Measurements from ENCODE around the gene PDE4D.

PDE4D gene

DNA sequence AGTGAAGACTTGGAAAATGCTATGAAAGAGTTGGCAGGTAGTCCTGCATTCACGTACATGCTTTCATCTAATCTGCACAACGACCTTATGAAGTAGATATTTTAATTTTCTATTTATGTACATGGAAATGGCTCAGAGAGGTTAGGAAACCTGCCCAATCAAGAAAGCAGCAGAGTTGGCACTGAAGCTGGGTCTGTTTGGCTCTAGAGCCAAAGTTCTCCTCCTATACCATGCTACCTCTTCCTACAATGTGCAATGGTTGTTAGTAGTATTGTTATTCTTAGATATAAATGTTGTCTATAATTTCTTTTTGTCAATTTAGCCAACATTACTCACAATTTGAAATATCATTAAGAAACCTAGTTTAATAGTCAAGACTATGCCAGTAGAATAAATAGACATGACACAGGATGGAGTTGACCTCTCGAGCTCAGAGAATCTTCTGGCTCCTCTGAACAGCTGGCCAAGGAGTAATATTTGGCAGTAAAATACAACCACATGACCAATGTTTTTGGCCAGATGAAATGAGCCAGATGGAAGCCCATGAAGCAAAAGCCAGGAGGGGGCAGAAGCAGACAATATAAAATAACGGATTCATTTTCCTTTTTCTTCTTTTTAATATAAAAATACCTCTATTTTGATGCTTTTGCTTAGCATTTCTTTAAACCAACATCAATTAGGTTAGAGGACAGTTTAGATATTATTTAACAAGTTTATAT is 542.3 kb downstream of the PDE4D start:
- no peak for DNase-seq

DNA sequence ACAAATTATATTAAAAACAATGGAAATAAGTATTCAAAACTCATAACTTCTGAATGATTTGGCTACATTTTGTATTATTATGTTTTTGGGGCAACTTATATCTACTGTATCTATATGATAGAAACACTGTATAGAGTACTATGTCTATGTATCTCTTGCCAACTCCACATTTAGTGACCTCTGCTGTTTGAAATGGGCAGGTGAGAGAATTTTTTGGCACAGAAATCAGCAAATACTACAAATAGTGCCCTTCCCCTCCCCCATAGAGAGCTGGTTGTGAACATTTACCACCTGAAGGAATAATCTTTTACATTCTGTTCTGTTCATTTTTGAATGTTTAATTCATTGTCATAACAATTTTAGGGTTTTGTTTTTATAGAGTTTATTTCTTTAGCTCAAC is 545.3 kb downstream of the PDE4D start:
- DNase-seq = no peak

DNA sequence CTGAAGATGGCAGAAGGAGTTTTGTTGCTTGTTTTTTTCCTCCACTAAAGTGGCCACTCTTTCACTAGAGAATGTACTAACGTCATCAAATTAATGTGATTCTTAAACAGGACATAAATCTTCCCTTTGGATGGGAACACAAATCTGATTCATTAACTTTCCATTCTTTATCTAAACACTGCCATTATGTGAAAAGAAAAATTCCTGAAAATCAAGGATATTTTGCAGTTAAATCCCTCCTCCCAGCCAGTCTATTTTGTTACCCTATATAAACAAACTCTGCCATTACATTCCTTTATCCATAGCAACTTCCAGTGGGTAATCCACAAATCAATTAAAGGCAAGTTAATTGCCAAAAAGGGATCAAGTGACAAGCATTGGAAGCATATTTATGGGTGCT is 546.5 kb downstream of the PDE4D start:
- no peak for DNase-seq

DNA sequence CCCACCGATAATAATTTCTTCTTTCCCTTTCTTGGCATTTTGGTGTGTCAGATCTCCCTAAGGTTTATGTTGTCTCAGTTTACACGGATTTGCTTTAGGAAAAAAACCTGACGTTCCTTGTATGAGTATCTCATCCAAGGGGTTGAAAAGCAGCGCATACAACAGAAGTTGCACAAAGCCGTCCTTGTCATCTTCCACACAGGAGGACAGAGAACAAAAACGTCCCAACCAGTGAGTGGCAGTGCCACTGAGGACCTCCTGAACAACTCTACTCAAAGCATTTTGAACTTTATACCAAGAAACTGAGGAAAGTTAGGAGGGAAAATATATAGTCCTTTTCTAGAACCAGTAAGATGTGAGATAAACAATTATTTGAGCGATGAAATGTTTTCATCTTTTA is 547.0 kb downstream of the PDE4D start:
- no peak for DNase-seq

DNA sequence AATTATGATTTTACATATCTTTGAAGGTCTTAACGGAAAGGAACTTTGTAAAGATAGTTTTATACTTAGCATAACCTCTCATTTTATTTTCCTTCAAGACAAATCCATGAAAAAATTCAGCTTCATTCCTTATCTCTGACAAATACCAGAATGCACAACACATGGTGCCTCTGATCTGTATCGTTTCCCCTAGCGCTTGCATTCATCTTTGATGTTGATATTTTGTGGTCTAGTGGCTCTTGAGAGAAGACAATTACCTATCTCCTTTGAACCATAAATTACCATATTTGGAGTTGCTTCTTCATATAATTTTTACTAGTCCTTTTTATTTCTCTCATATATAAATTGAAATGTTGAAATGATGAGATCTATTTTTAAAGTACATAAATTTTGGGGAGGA is 551.3 kb downstream of the PDE4D start:
- DNase-seq = no peak

DNA sequence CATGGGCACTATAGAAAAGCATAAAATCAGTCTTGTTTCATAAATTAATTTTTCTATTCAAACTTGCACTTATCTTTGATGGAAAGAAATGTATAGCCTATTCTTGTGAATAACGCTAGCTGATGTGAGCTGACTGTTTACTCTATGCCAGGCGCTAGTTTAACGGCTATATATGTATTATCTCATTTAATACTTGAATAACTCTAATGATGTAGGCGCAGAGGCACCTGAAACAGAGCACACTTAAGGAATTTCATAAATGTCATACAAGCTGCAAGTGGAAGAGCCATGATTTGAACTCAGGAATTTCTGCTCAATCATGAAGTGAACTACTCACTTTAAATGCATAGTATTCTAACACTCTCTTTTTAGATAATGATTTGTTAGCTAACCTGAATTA is 551.8 kb downstream of the PDE4D start:
- DNase-seq = no peak

DNA sequence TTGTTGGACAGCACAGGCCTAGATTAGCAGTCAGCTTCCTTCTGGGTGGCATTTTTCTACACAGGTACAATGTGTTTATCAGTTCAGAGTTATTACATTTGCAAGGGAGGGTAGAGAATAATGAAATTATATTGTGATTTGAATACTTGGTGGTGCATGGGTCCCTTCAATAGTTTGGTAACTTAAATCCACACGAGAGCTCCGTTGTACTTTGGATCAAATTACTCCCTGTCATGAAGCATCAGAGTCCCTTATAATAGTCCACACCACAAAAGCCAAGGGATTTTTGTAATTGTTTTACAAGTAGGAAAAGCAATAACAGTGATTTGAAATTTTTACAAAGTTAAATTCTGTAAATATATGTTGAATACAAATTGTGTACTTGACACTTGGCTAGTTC is 552.4 kb downstream of the PDE4D start:
- no peak for DNase-seq

DNA sequence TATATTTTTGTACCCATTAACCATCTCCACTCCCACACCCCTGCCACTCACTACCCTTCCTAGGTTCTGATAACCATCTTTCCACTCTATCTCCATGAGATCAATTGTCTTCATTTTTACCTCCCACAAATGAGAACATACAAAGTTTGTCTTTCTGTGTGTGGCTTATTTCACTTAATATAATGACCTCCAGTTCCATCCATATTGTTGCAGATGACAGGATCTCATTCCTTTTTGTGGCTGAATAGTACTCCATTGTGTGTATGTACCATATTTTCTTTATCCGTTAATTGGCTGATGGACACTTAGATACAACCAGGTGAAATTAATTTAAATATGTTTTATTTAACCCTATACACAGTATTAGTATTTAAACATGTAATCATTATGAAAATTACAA is 552.9 kb downstream of the PDE4D start:
- DNase-seq = no peak

DNA sequence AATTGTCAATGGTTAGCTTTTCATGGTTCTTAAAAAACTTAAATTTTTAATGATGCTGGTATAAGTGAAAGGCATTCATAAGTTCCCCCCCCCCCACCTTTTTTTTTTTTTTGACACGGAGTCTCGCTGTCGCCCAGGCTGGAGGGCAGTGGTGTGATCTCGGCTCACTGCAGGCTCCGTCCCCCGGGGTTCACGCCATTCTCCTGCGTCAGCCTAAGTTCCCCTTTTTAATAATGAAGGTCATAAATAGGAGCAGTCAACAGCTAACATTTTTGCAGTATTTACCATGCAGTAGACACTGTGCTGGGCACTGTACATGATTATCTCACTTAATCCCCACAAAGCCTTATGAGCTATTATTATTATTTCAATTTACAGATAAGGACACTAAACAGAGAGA is 556.3 kb downstream of the PDE4D start:
- DNase-seq = peak; percentile 14

DNA sequence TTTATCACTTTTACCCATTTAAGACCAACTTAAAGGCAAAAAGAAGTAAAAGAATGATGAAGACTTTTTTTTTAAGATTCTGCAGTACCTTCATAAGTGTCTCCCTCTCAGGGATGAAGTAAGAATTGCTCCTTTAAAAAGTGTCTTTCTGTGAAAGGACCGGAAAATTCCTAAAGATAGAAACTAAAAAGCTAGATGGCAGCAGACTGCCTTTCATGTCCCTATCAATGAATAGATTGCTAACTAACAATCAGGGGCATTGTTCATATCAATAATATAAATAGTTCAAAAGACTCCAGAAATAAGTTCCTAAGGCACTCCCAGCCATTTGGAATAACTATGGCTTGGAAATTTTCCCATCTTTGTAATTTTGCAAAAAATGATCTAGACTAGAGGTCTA is 558.0 kb downstream of the PDE4D start:
- DNase-seq = no peak

DNA sequence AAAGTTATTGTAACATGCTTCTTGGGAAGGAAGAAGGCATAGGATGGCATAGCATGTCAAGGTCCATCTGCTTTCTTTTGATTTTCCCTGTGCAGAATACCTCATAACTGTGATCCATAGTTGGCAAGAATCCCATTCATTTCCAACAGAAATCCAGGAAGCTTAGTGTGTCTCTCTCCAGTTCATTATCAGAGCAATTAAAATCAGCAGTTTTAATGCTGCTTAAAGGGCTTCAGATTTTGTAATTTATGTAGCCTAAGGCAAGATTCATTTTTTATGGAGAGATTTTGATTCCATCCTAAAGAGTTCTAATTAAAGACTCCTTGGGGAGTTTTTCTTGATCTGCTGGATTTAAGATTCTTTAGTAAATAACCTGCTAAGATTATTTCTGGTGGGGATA is 560.1 kb downstream of the PDE4D start:
- no peak for DNase-seq

DNA sequence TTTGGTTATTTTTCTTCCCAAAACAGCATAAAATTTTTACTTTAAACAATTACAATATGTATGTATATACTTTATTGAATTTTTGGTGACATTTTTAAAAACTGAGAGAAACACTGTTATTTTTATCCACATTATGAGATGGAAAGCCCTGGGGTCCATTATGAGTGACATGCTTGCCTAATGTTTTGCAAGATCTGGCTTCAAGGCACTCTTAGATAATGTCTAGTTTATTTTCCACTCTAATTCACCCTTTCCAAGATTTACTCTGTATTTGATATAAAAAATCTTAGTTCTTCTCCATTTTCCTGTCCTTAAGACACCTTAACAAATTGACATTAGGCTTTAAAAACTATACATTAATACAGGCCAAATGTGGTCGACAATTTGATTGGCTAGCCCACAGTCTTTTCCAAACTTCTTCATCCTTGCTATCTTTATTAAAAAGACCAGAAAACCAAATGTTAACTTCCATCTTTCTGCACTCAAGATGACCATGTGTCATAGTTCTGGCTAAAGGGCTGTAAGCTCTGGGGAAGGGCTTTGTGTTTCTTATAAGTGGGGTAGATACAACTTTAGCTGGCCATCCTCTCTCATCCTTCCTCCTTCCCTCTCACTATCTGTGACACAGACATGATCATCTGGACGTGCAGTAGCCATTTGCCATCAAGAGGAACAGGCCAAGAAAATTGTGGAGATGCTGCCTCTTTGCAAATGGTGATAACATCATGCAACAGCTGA is 561.1 kb downstream of the PDE4D start:
- no peak for DNase-seq

DNA sequence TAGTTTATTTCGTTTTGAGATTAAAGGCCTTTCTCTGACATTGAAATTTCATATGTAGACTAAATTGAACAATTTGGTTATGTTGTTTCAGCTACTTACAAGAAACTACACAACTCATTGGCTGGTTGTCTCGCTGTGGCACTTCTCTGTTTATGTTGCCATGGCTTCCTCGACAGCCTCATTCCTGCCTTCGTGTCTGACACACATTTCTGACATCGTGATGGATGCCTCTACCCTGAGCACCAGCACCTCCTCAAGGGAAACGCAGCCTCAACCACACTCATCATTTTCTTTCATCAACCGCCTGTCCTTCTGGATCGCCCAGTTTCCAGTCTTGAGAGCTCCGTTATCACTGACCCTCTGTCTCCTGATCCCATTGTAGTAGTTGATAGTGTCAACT is 562.8 kb downstream of the PDE4D start:
- DNase-seq = no peak

DNA sequence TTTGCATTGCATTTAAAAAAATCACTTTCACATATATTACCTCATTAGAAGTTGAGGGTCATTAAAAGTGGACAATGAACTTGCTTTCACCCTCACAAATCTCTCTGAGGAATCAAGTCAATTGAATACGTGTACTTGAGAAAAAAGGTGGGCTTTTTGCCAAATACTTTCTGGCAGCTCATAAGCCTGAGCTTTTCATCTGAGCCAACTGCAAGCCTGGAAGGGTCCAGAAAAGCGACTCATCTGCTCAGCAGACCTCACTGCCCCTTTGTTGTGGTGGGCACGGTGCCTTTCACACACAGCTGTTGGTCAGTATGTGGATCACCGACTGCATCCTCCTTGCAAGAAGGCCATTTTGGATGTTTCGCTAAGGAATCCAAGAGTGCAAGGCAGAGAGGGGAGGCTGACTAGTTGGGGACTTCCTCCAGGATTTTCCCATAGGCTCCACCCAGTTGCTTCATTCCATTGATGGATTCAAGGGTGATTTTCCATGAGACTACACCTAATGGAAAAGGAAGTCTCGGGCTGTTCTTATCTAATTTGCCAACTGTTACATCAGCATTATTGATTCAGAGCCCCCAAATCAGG is 564.7 kb downstream of the PDE4D start:
- no peak for DNase-seq

DNA sequence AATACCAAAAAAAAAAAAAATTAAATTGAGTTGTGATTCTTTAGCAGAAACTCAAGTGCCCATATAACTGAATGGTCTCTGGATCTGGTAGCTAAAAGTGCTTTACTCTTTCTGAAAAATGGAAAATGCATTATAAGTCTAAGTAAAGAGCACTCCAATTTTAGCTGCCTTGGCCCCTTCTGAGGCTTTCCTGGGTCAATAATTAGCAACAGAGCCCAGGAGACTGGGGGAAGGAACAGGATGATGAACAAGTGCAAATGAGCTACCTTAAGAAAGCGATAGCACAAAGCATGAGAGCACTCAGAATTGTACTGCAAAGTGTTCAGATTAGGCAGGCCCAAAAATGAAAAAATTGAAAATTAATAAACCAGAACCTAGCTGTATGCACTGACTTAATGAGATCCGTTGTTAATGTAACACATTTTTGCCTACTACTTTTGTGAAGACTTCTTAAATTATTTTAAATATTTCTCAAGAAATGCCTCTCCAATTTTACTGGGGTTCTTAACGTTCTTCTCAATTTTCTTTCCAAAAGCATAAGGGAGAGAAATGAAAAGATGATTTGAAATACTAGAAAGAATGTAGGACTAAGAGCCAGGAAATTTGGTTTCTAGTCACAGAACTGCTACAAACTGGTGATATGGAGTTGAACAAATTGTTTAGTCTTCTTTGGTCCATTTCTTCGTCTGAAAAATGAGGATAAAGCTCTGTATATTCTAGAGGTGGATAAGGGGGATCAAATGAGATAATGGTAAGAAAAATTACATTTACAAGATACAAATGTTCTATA is 566.1 kb downstream of the PDE4D start:
- no peak for DNase-seq

DNA sequence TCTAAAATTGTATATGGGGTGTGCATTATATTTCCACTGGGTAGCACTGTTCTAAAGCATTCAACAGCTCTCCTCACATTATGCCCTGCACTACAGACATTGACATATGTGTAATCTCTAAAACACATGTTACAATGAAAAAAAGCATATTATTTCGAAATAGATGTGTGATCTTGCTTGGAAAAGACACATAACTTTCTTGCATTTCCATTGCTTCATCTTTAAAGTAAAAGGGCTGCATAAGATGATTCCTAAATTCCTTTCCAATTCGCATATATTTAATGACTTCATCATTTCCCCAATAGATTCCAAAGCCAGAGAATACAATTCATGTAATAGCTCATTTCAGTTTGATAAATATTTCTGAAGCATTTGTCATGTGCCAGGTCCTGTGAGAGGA is 566.9 kb downstream of the PDE4D start:
- DNase-seq = no peak

DNA sequence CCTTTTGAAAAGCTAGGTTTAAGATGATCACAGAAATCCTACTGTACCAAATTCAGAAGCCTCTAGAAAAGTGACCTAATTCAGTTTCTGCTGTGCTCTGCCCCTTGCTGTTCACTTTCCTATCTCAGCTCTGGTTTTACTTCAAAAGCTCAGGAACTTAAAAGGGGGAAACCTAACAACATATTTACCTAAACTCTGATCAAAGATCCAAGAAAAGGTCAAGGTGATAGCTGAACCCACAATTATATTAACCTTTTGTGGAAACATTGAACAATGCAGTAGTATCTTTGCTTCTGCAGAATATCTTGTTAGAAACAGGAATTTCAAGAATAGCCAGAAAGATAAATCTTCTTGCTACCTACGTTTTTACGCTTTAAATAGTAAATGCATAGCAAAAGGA is 568.5 kb downstream of the PDE4D start:
- DNase-seq = no peak

DNA sequence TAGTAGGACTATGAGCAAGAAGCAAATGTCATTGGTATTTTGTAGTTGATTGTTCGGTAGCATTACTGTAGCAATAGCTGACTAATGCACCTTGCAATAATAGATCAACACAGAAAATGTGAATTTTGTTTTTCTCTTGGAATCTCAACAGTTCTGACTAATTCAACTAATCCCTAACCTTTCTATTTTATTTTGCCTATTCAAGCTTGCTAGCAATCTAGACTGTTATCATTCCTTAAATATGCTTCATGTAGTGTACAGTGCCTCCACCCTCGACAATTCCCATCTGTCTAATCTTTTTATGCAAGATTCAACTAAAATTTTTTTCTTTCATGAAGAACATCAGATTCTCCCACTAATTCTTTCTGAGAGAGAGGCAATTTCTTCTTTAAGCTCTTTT is 570.6 kb downstream of the PDE4D start:
- DNase-seq = no peak

DNA sequence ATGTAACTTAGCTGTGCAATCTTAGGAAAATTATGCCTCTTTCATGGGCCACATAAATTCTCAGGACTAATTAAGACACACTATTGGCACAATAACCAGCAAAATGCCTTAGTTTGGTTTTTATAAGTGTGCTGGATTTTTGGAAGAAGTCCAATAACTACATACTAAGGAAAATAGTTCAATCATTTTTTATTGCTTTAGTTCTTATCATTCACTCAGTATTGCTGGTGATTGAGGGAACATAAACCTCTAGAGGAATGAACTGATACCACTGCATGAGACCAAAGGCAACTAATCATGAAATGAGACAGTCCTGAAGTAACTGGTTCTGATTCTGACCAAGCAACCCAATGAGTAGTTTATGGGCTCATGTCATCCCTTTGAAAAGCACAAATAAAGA is 571.5 kb downstream of the PDE4D start:
- no peak for DNase-seq

DNA sequence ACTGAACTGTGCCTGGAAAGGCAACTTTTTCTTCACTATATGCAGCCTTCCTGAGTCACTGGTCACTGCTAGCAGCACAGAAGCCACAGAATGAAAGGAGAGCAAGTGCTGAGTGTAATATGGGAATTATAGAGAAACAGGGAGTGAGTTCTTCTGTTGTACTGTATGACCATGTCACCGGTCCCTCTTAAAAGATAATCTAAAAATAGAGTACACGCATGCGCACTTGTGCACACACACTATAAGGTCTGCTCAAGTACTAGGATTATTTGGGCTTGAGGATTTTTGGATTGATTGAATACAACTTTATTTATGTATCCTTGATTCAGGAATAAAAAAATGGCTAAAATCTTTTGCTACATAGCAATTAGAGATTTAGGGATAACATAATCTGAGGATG is 571.9 kb downstream of the PDE4D start:
- no peak for DNase-seq

DNA sequence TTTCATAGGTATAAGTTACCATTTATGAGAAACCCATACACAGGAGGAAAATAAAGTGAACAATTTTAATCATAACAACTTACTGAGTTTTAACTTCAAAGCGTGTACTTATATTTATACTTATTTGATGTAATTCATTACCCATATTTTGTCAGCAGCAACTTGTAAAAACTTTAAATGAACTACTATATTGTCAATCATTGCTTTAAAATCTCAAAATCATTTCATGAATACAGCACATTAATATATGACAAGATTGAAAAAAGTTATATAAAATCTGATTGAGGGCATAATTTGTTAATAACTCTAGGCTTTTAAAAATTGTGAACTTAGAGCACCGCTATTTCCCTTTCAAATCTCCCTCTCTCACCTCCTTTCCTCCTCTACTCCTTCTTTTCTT is 573.1 kb downstream of the PDE4D start:
- no peak for DNase-seq

DNA sequence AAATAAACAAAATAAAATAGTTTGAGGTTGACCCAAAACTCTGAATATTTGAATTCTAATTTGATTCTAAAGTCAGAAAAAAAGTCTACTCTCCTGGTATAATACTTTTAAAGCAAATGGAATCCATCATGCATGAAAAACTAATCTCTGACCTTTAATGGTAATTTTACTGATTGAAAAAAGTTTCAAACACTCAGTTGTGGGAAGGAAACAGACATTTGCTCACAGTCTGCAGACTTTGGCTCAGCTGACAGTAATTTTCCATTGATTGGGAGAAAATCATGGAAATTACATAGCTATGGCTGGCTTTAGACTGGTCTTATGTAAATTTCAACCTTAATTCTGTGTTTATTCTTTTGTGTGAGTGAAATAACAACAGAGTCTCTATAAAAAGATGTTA is 574.3 kb downstream of the PDE4D start:
- no peak for DNase-seq

DNA sequence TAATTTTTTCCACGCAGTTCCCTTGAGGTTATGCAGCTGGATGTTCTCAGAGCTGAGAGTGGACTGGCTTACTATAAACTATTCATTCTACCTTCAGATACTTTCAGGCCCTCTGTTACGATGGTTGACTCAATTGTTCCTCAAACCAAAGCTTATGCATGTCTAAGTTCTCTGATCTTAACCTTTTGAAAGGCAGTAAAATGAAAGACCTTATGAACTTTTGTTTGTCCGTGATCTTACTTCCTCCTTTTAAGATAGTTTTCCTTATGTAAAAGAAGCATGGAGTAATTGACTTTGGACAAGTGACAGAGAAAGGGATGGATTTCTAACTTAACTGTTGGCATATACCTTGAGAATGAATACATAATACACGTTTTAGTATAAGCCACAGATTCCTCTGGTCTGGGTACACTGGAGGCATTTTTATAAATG is 575.7 kb downstream of the PDE4D start:
- DNase-seq = no peak

Measured in retina (tissue), 1 donor.